Heart left ventricle (tissue), 16 donors: ENCODE results near the gene LAMC3. TPM values are rescaled to one million over a fixed set of nuclear protein-coding genes. Genes with fewer than 3 reads are reported as not detected.

Experiments used
- ATAC-seq, 4 donors: fragments of 200-7000 bp; cut with Tn5 transposase; one replicate each; pipeline ENCODE4 v1.9.1; 2020 to 2022; ENCODE audit warnings: moderate library complexity in 4 of 4, mild to moderate bottlenecking in 3 of 4, moderate number of reproducible peaks in 1 of 4
- DNase-seq, 5 donors: peaks; one replicate each; pipeline ENCODE4 v3.0.0-alpha.2; 2020
- H3K27ac ChIP-seq, 12 donors: fragments of 200-600 bp; sonication (generic) in 4 of 12; one replicate each; pipeline versions ENCODE4 v1.5.0 to v1.8.0; 2016 to 2022; ENCODE audit warnings: mild to moderate bottlenecking in 2 of 12
- H3K27me3 ChIP-seq, 9 donors: fragments of 200-600 bp; sonication (generic) in 2 of 9; one replicate each; pipeline versions ENCODE4 v1.5.1 to v1.8.0; 2016 to 2022; ENCODE audit warnings: mild to moderate bottlenecking in 3 of 9
- H3K36me3 ChIP-seq, 9 donors: fragments of 200-600 bp; sonication (generic) in 2 of 9; one replicate each; pipeline versions ENCODE4 v1.5.0 to v1.8.0; 2018 to 2022; ENCODE audit warnings: mild to moderate bottlenecking in 2 of 9
- H3K4me1 ChIP-seq, 12 donors: fragments of 200-600 bp; sonication (generic) in 4 of 12; one replicate each; pipeline versions ENCODE4 v1.5.0 to v1.8.0; 2016 to 2022; ENCODE audit warnings: mild to moderate bottlenecking in 3 of 12
- H3K4me3 ChIP-seq, 12 donors: fragments of 200-600 bp; sonication (generic) in 4 of 12; one replicate each; pipeline versions ENCODE4 v1.5.0 to v1.8.0; 2017 to 2022; ENCODE audit warnings: mild to moderate bottlenecking in 9 of 12, moderate library complexity in 4 of 12
- H3K9me3 ChIP-seq, 12 donors: fragments of 200-600 bp; sonication (generic) in 4 of 12; one replicate each; pipeline versions ENCODE4 v1.5.0 to v1.8.0; 2016 to 2022; ENCODE audit warnings: mild to moderate bottlenecking in 1 of 12
- CTCF ChIP-seq, 12 donors: fragments of 200-600 bp; sonication (generic) in 4 of 12; IDR thresholded peaks; one replicate each; pipeline versions ENCODE4 v1.5.0 to v1.8.0; 2018 to 2022; ENCODE audit warnings: antibody characterized with exemption in 12 of 12, mild to moderate bottlenecking in 5 of 12
- POLR2A ChIP-seq, 2 donors: fragments of 450-650 bp; IDR thresholded peaks; one replicate each; pipeline ENCODE4 v1.6.1; 2017; ENCODE audit warnings: antibody characterized with exemption in 2 of 2, mild to moderate bottlenecking in 2 of 2, moderate library complexity in 2 of 2
- WGBS, 4 donors: extraction: QIAGEN DNeasy Blood & Tissue Kit in 2 of 4; methylation state at CpG; one replicate each; pipeline versions ENCODE4 v1.1.5 to v1.1.7; 2013 to 2018; 5-methylcytosine and 5-hydroxymethylcytosine counted together
- intact Hi-C, 10 donors: fragments of 100-400 bp; cut with DNase I; formaldehyde crosslinking; loops; one replicate each; pipeline versions ENCODE4 v1.11.1 to v1.14.2; 2022
- polyA plus RNA-seq, 2 donors: library from polyadenylated mRNA; stranded (reverse); fragments of 200-250 nt; gene quantifications; one replicate each; pipeline ENCODE4 v1.2.3, GENCODE V29; 2013
- total RNA-seq, 9 donors: library from RNA; depleted of rRNA in 2 of 9; stranded (reverse); fragments of >200 nt in 2 of 9; fragmentation: NEBNext Ultra II Directional in 3 of 9; extraction: Animal tissue kit (Norgen Biotek cat#: 25700) in 3 of 9; gene quantifications; one replicate each; pipeline versions ENCODE4 v1.1.0 to v1.2.4, GENCODE V29; 2016 to 2023
- donor health status: ischemic (EF 13 %, LVEDD 7.1; RV severe dilation, severe dysfunction).
- donor health status: healthy with polysubstance abuse.
- donor health status: DM: no; HTN: yes; CAD: no.
- donor health status: DM: no; HTN: no; CAD: no.
- donor health status: ischemic (EF 25% LVEDD 6.9; RV normal size, moderate dysfunction).
- donor health status: ischemic (EF 25% LVEDD 5.7; RV mildly dilated, moderate dysfunction).
- donor health status: healthy.
- donor health status: DM: yes; HTN: yes; CAD: no.
- donor health status: ischemic (EF 35%, LVEDD 5.7; RV mildly dilated, moderate dysfunction).
- donor health status: nonischemic (EF 11% LVEDD 7.7; RV severe dilation, severe dysfunction).
- donor health status: DM: yes; HTN: yes; CAD: no.
- donor health status: PGD.
- donor health status: ischemic (EF 29% LVEDD 5.4; RV normal size, mild dysfunction).
- donor health status: nonischemic (EF 23%, LVEDD 6.1; RV moderate dilation, normal function).

LAMC3 gene
- total and polyA plus RNA-seq, 11 donors = 0.11 to 1.8 (median 0.67) TPM

- no peak overlapping the region for H3K4me3 ChIP-seq
- TF ChIP-seq POLR2A (IDR thresholded peaks at IDR 0.05) (no peak), CTCF (IDR thresholded peaks at IDR 0.05) (no peak)
- peak overlapping the region in 2 of 12 donors; percentile 22 to 46 for H3K27ac ChIP-seq
- H3K9me3 ChIP-seq = no peaks in the 10 kb centered on the region
- intact Hi-C loops = no loop called here
- no peaks in the 10 kb centered on the region for H3K27me3 ChIP-seq
- H3K36me3 ChIP-seq = no peaks in the 10 kb centered on the region
- 49 to 70% (median 64%) methylated on average over 8 to 17 of the region's 17 CpGs for WGBS, 4 donors
- DNase-seq (peak in 2 of 5 donors; percentile 49 to 73), ATAC-seq (peak; percentile 37 to 64 (median 54))
- H3K4me1 ChIP-seq = peaks cover 0 to 22% (median 17%) of the 10 kb centered on the region in 12 donors
Measured at GRCh38 chr9:131036529-131037334, 27.8 kb downstream of the LAMC3 start.

GRCh38 chr9:131037335-131038255 lies 28.6 kb downstream of the LAMC3 start:
- Histone ChIP-seq H3K36me3 (no peaks in the 10 kb centered on the region), H3K27ac (peak overlapping the region in 2 of 12 donors; percentile 22 to 46), H3K9me3 (no peaks in the 10 kb centered on the region), H3K27me3 (no peaks in the 10 kb centered on the region), H3K4me1 (peaks cover 0 to 22% (median 17%) of the 10 kb centered on the region in 12 donors), H3K4me3 (no peak overlapping the region)
- intact Hi-C loops = no loop called here
- DNase-seq = peak in 1 of 5 donors; percentile 40
- TF ChIP-seq CTCF (IDR thresholded peaks at IDR 0.05) (no peak), POLR2A (IDR thresholded peaks at IDR 0.05) (no peak)
- ATAC-seq = peak; percentile 24 to 65 (median 54)
- WGBS, 4 donors = 32 to 50% (median 41%) methylated on average over 24 to 26 of the region's 26 CpGs

- H3K4me3 ChIP-seq = no peak overlapping the region
- no peaks in the 10 kb centered on the region for H3K27me3 ChIP-seq
- TF ChIP-seq CTCF (IDR thresholded peaks at IDR 0.05) = no peak
- no peak for TF ChIP-seq POLR2A (IDR thresholded peaks at IDR 0.05)
- intact Hi-C loops = no loop called here
- DNase-seq = peak in 1 of 5 donors; percentile 23
- no peak for ATAC-seq
- H3K36me3 ChIP-seq = no peaks in the 10 kb centered on the region
- H3K4me1 ChIP-seq = peaks cover 0 to 22% (median 17%) of the 10 kb centered on the region in 12 donors
- 88 to 92% (median 90%) methylated on average over 18 to 19 of the region's 19 CpGs for WGBS, 4 donors
- H3K9me3 ChIP-seq = no peaks in the 10 kb centered on the region
- no peak overlapping the region for H3K27ac ChIP-seq
Measured at GRCh38 chr9:131038256-131039128, 29.5 kb downstream of the LAMC3 start.
